Measurements from ENCODE around the gene METTL6. TPM values are rescaled to one million over a fixed set of nuclear protein-coding genes. Genes with fewer than 3 reads are reported as not detected.

Gene METTL6
- total and polyA plus RNA-seq, 2 of the 4 experiments (the other 2 are of a cell fraction): 15.4 to 21.5 TPM

DNA sequence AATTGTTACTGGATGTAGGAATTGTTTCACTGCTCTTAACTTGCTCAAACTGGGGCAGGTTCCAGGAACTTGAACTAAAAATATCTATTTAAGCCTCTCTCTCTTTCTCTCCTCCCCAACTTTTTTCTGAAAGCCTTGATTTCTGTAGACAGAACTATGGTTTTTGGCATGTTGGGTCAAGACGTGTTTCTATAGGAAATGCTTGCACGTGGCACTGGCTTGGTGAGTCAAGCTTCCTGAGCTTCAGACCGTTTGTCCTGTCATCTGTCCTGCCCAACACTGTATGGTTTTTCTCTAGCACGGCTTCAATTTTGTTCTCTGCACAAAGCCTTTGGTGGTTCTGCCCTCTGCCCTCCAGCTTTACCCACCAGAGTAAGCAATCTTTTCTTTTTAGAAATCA lies 13.5 kb upstream of the METTL6 start:
- Histone ChIP-seq H3K18ac (ENCODE audit: low read depth, low read length) (no peak overlapping the region), H2AK9ac (replicated peaks; ENCODE audit: low read depth, low read length, poor library complexity) (no peak overlapping the region), H2BK120ac (ENCODE audit: low read depth, low read length) (no peak overlapping the region), H2BK15ac (ENCODE audit: low read depth, low read length) (no peak overlapping the region), H3K9ac (ENCODE audit: low read depth, low read length) (no peak overlapping the region), H2AFZ (replicated peaks; ENCODE audit: low read length, poor library complexity) (no peak overlapping the region), H3K4me3 (ENCODE audit: insufficient read depth, low read depth, low read length) (no peak overlapping the region), H3K27me3 (ENCODE audit: control insufficient read depth, insufficient read depth, low read length) (no peaks in the 10 kb centered on the region), H4K8ac (ENCODE audit: low read depth in 2 of 2, low read length in 2 of 2) (no peak overlapping the region), H2AK5ac (ENCODE audit: low read depth, low read length) (no peak overlapping the region), H2BK20ac (ENCODE audit: low read depth, low read length) (no peak overlapping the region), H3K23ac (ENCODE audit: low read depth, low read length) (no peak overlapping the region), H3K27ac (ENCODE audit: insufficient read depth, low read length) (no peak overlapping the region), H4K5ac (ENCODE audit: low read depth, low read length) (no peak overlapping the region), H3K4ac (ENCODE audit: low read depth, low read length) (no peak overlapping the region), H3K9me3 (ENCODE audit: control insufficient read depth, insufficient read depth, low read length) (no peaks in the 10 kb centered on the region), H3K4me2 (ENCODE audit: low read depth, low read length) (no peak overlapping the region), H4K20me1 (ENCODE audit: insufficient read depth, low read length) (no peaks in the 10 kb centered on the region), H2BK5ac (ENCODE audit: low read depth, low read length, poor library complexity, severe bottlenecking) (no peak overlapping the region), H3K14ac (replicated peaks; ENCODE audit: low read depth, low read length) (no peak overlapping the region), H3K56ac (ENCODE audit: extremely low read depth, insufficient read depth, low read length) (no peak overlapping the region), H3K36me3 (ENCODE audit: control insufficient read depth, insufficient read depth, low read length) (peaks cover 37% of the 10 kb centered on the region), H4K91ac (ENCODE audit: insufficient read depth, low read depth, low read length) (no peak overlapping the region), H3K9me1 (ENCODE audit: insufficient read depth, low read length) (peaks cover 5% of the 10 kb centered on the region; the same call in 1 of the 2 replicates), H3K4me1 (ENCODE audit: control insufficient read depth, insufficient read depth, low read length) (no peaks in the 10 kb centered on the region), H3K79me1 (ENCODE audit: low read depth in 1 of 2, low read length in 2 of 2) (peaks cover 6 to 18% of the 10 kb centered on the region in 2 experiments; a peak in 2 of 4 replicates)
- BruUV-seq (replicated peaks): no TSS peak
- ChIA-PET POLR2A (ENCODE audit: unreplicated experiment) (no interaction called here), CTCF (no interaction called here)
- DNase-seq (no peak), ATAC-seq (ENCODE audit: low read depth) (no peak)
- in situ Hi-C loops (cut with MboI; ENCODE audit: low sequenced_read_pairs): no loop called here
- intact Hi-C loops (cut with micrococcal nuclease): no loop called here
- dilution Hi-C loops (cut with HindIII; ENCODE audit: low sequenced_read_pairs, unreplicated experiment): no loop called here
- no CpG with 5 or more reads among the region's 4 CpGs for WGBS, 2 experiments (ENCODE audit: extremely low coverage in 2 of 2, insufficient read length in 1 of 2)
- TF ChIP-seq NFE2L2 (IDR thresholded peaks at IDR 0.05; ENCODE audit: low read depth, low read length) (no peak), MXI1 (IDR thresholded peaks at IDR 0.05; ENCODE audit: borderline replicate concordance, low read depth, low read length) (no peak)
